Left forelimb (tissue), 1 donor: ENCODE results near the gene PLAC1.
A peak's percentile ranks its signal among the peaks of the same experiment; 100 is the strongest.

Source experiments
- DNase-seq: peaks from one replicate; pipeline ENCODE4 v3.0.0-alpha.2; 2018; ENCODE audit warnings: low spot score

PLAC1 gene

GRCh38 chrX:134588806-134589205, 69.5 kb downstream of the PLAC1 start:
- DNase-seq: no peak

- DNase-seq: no peak
Observed at GRCh38 chrX:134580907-134581306, 77.4 kb downstream of the PLAC1 start.

GRCh38 chrX:134573683-134574035, 84.6 kb downstream of the PLAC1 start:
- no peak for DNase-seq

- DNase-seq: no peak
Observed at GRCh38 chrX:134572816-134573682, 85.2 kb downstream of the PLAC1 start.

GRCh38 chrX:134571796-134572195, 86.5 kb downstream of the PLAC1 start:
- DNase-seq: no peak

GRCh38 chrX:134570899-134571298, 87.4 kb downstream of the PLAC1 start:
- no peak for DNase-seq

GRCh38 chrX:134570509-134570846, 87.8 kb downstream of the PLAC1 start:
- DNase-seq: no peak

- DNase-seq: no peak
Observed at GRCh38 chrX:134569306-134569705, 89.0 kb downstream of the PLAC1 start.

GRCh38 chrX:134568285-134569016, 89.8 kb downstream of the PLAC1 start:
- no peak for DNase-seq

GRCh38 chrX:134566506-134566905, 91.8 kb downstream of the PLAC1 start:
- no peak for DNase-seq

GRCh38 chrX:134562002-134562401, 96.3 kb downstream of the PLAC1 start:
- no peak for DNase-seq

GRCh38 chrX:134558133-134558532, 100.1 kb downstream of the PLAC1 start:
- no peak for DNase-seq

GRCh38 chrX:134554291-134554690, 104.0 kb downstream of the PLAC1 start:
- no peak for DNase-seq

- no peak for DNase-seq
Observed at GRCh38 chrX:134552351-134552750, 105.9 kb downstream of the PLAC1 start.

- DNase-seq: no peak
Observed at GRCh38 chrX:134551376-134552048, 106.8 kb downstream of the PLAC1 start.

- no peak for DNase-seq
Observed at GRCh38 chrX:134548257-134549201, 109.7 kb downstream of the PLAC1 start.

- no peak for DNase-seq
Observed at GRCh38 chrX:134547047-134547679, 111.1 kb downstream of the PLAC1 start.

GRCh38 chrX:134546187-134546586, 112.1 kb downstream of the PLAC1 start:
- DNase-seq: no peak

GRCh38 chrX:134545510-134545909, 112.8 kb downstream of the PLAC1 start:
- DNase-seq: peak; percentile 74

- DNase-seq: peak; percentile 71
Observed at GRCh38 chrX:134544513-134545151, 113.6 kb downstream of the PLAC1 start.

- DNase-seq: no peak
Observed at GRCh38 chrX:134544135-134544512, 114.1 kb downstream of the PLAC1 start.
